IMR-90 (cell line): ENCODE data around the gene LAMA5. TPM values are rescaled to one million over a fixed set of nuclear protein-coding genes. Genes with fewer than 3 reads are reported as not detected.
A peak's percentile ranks its signal among the peaks of the same experiment; 100 is the strongest.

Source experiments
- ATAC-seq: fragments of 200-7000 bp; cut with Tn5 transposase; 2 replicates; pipeline ENCODE4 v1.9.1; 2020; ENCODE audit warnings: low read depth, mild to moderate bottlenecking, moderate library complexity
- BruUV-seq: library from RNA; stranded (reverse); fragments of 400-500 nt; replicated peaks from 2 replicates; lab custom pipeline; 2021; lab: Mats Ljungman, UMichigan
- CTCF ChIA-PET: fragments of 300-600 bp; formaldehyde crosslinking; extraction: SDS; loops from one replicate; lab custom pipeline; 2021; ENCODE audit warnings: antibody characterized with exemption; lab: Yijun Ruan, JAX
- POLR2A ChIA-PET: fragments of 300-600 bp; sonication (Branson Sonifier 250); formaldehyde crosslinking; loops from one replicate; lab custom pipeline; 2022; ENCODE audit warnings: antibody characterized with exemption; ENCODE audit not compliant: unreplicated experiment; lab: Charles Lee
- DNase-seq: peaks from one replicate; pipeline ENCODE4 v3.0.0; 2013
- H2AFZ ChIP-seq: replicated peaks from 2 replicates; pipeline ENCODE3; 2013; ENCODE audit warnings: low read length, mild to moderate bottlenecking; ENCODE audit not compliant: poor library complexity
- H2AK5ac ChIP-seq: 2 replicates; pipeline ENCODE4 v1.6.1; 2013; ENCODE audit warnings: low read depth, low read length, inconsistent platforms
- H2AK9ac ChIP-seq: replicated peaks from 2 replicates; pipeline ENCODE3; 2013; ENCODE audit warnings: mild to moderate bottlenecking, low read depth, low read length, moderate library complexity; ENCODE audit not compliant: poor library complexity
- H2BK120ac ChIP-seq: 2 replicates; pipeline ENCODE4 v1.6.1; 2013; ENCODE audit warnings: low read depth, low read length, inconsistent platforms
- H2BK15ac ChIP-seq: 3 replicates; pipeline ENCODE4 v1.6.1; 2013; ENCODE audit warnings: low read depth, low read length, inconsistent platforms
- H2BK20ac ChIP-seq: 2 replicates; pipeline ENCODE4 v1.6.1; 2013; ENCODE audit warnings: low read depth, mild to moderate bottlenecking, inconsistent platforms, low read length, moderate library complexity
- H2BK5ac ChIP-seq: 2 replicates; pipeline ENCODE4 v1.6.1; 2013; ENCODE audit warnings: mild to moderate bottlenecking, low read depth, low read length, inconsistent platforms; ENCODE audit not compliant: poor library complexity, severe bottlenecking
- H3K14ac ChIP-seq: replicated peaks from 2 replicates; pipeline ENCODE4 v1.6.1; 2013; ENCODE audit warnings: low read depth, low read length, inconsistent platforms
- H3K18ac ChIP-seq: 2 replicates; pipeline ENCODE4 v1.6.1; 2013; ENCODE audit warnings: low read depth, low read length, control low read depth
- H3K23ac ChIP-seq: 2 replicates; pipeline ENCODE4 v1.6.1; 2013; ENCODE audit warnings: low read depth, low read length, inconsistent platforms
- H3K27ac ChIP-seq: 2 replicates; pipeline ENCODE4 v1.5.1; 2013; ENCODE audit warnings: mild to moderate bottlenecking, control low read depth, low read length; ENCODE audit not compliant: insufficient read depth
- H3K27me3 ChIP-seq: 2 replicates; pipeline ENCODE4 v1.6.1; 2013; ENCODE audit warnings: low read length; ENCODE audit not compliant: control insufficient read depth, insufficient read depth
- H3K36me3 ChIP-seq: 2 replicates; pipeline ENCODE4 v1.6.1; 2013; ENCODE audit warnings: low read length, mixed read lengths; ENCODE audit not compliant: control insufficient read depth, insufficient read depth
- H3K4ac ChIP-seq: 2 replicates; pipeline ENCODE4 v1.6.1; 2013; ENCODE audit warnings: low read depth, low read length, inconsistent platforms
- H3K4me1 ChIP-seq: 2 replicates; pipeline ENCODE4 v1.6.1; 2013; ENCODE audit warnings: low read length, mixed read lengths; ENCODE audit not compliant: control insufficient read depth, insufficient read depth
- H3K4me2 ChIP-seq: 2 replicates; pipeline ENCODE4 v1.6.1; 2013; ENCODE audit warnings: low read depth, mild to moderate bottlenecking, control low read depth, low read length, moderate library complexity
- H3K4me3 ChIP-seq: 2 replicates; pipeline ENCODE4 v1.5.1; 2013; ENCODE audit warnings: low read depth, mild to moderate bottlenecking, control low read depth, low read length, moderate library complexity; ENCODE audit not compliant: insufficient read depth
- H3K56ac ChIP-seq: 2 replicates; pipeline ENCODE4 v1.6.1; 2013; ENCODE audit warnings: low read length, inconsistent platforms; ENCODE audit not compliant: insufficient read depth; ENCODE audit errors: extremely low read depth
- H3K79me1 ChIP-seq, 2 experiments: 2 replicates each; pipeline ENCODE4 v1.6.1; 2013; ENCODE audit warnings: low read length in 2 of 2, inconsistent platforms in 1 of 2, low read depth in 1 of 2
- H3K9ac ChIP-seq: 2 replicates; pipeline ENCODE4 v1.6.1; 2013; ENCODE audit warnings: low read depth, low read length, control low read depth
- H3K9me1 ChIP-seq: 2 replicates; pipeline ENCODE4 v1.6.1; 2013; ENCODE audit warnings: low read length, inconsistent platforms; ENCODE audit not compliant: insufficient read depth
- H3K9me3 ChIP-seq: 2 replicates; pipeline ENCODE4 v1.6.1; 2013; ENCODE audit warnings: low read length; ENCODE audit not compliant: control insufficient read depth, insufficient read depth
- H4K20me1 ChIP-seq: 2 replicates; pipeline ENCODE4 v1.6.1; 2013; ENCODE audit warnings: low read length, inconsistent platforms; ENCODE audit not compliant: insufficient read depth
- H4K5ac ChIP-seq: 2 replicates; pipeline ENCODE4 v1.6.1; 2013; ENCODE audit warnings: mild to moderate bottlenecking, low read depth, low read length, control low read depth
- H4K8ac ChIP-seq, 2 experiments: 2 replicates each; pipeline ENCODE4 v1.6.1; 2013; ENCODE audit warnings: low read depth in 2 of 2, low read length in 2 of 2, control low read depth in 1 of 2, inconsistent platforms in 1 of 2
- H4K91ac ChIP-seq: 2 replicates; pipeline ENCODE4 v1.6.1; 2013; ENCODE audit warnings: low read depth, low read length, inconsistent platforms; ENCODE audit not compliant: insufficient read depth
- BHLHE40 ChIP-seq: fragments of 150-350 bp; IDR thresholded peaks from 2 replicates; pipeline ENCODE4 v1.6.1; 2016; ENCODE audit warnings: mild to moderate bottlenecking, low read depth, low read length
- CEBPB ChIP-seq: IDR thresholded peaks from 2 replicates; pipeline ENCODE4 v1.6.1; 2012; ENCODE audit warnings: low read depth, low read length, improper control_type of control experiment
- CHD1 ChIP-seq: IDR thresholded peaks from 2 replicates; pipeline ENCODE4 v1.6.1; 2012; ENCODE audit warnings: low read depth, low read length, improper control_type of control experiment
- CTCF ChIP-seq: conservative IDR thresholded peaks from 2 replicates; pipeline ENCODE4 v1.5.1; 2012; ENCODE audit warnings: mild to moderate bottlenecking, low read depth, low read length, improper control_type of control experiment
- FOS ChIP-seq: fragments of 150-350 bp; IDR thresholded peaks from 2 replicates; pipeline ENCODE4 v1.6.1; 2016; ENCODE audit warnings: low read depth, low read length
- MAFK ChIP-seq: IDR thresholded peaks from 2 replicates; pipeline ENCODE4 v1.6.1; 2012; ENCODE audit warnings: low read depth, low read length, improper control_type of control experiment
- MAZ ChIP-seq: IDR thresholded peaks from 2 replicates; pipeline ENCODE4 v1.6.1; 2012; ENCODE audit warnings: low read depth, mild to moderate bottlenecking, low read length, improper control_type of control experiment, moderate library complexity, borderline replicate concordance
- MXI1 ChIP-seq: IDR thresholded peaks from 2 replicates; pipeline ENCODE4 v1.6.1; 2012; ENCODE audit warnings: low read depth, mild to moderate bottlenecking, low read length, moderate library complexity, borderline replicate concordance
- NFE2L2 ChIP-seq: fragments of 150-350 bp; IDR thresholded peaks from 2 replicates; pipeline ENCODE4 v1.6.1; 2016; ENCODE audit warnings: low read depth, mild to moderate bottlenecking, low read length
- POLR2A ChIP-seq: IDR thresholded peaks from 2 replicates; pipeline ENCODE4 v1.6.1; 2012; ENCODE audit warnings: mild to moderate bottlenecking, low read depth, low read length
- RAD21 ChIP-seq: IDR thresholded peaks from 2 replicates; pipeline ENCODE4 v1.6.1; 2012; ENCODE audit warnings: low read length, improper control_type of control experiment
- RCOR1 ChIP-seq: IDR thresholded peaks from 2 replicates; pipeline ENCODE4 v1.6.1; 2012; ENCODE audit warnings: mild to moderate bottlenecking, low read length, improper control_type of control experiment; ENCODE audit not compliant: insufficient replicate concordance
- RFX5 ChIP-seq: IDR thresholded peaks from 2 replicates; pipeline ENCODE4 v1.8.0; 2012; ENCODE audit warnings: low read depth, mild to moderate bottlenecking, low read length, moderate library complexity
- SMC3 ChIP-seq: fragments of 150-350 bp; IDR thresholded peaks from 2 replicates; pipeline ENCODE4 v1.6.1; 2016; ENCODE audit warnings: low read depth, mild to moderate bottlenecking, antibody characterized with exemption, low read length, moderate library complexity
- USF2 ChIP-seq: fragments of 150-350 bp; IDR thresholded peaks from 2 replicates; pipeline ENCODE4 v1.6.1; 2017; ENCODE audit warnings: mild to moderate bottlenecking, antibody characterized with exemption, low read length, low read depth
- WGBS, 2 experiments: methylation state at CpG; one replicate each; pipeline versions ENCODE4 v1.1.5 to v1.1.7; 2013; ENCODE audit warnings: missing lambda C conversion rate in 2 of 2; ENCODE audit not compliant: insufficient read length in 1 of 2; ENCODE audit errors: extremely low coverage in 2 of 2; 5-methylcytosine and 5-hydroxymethylcytosine counted together
- dilution Hi-C: fragments of 300-500 bp; cut with HindIII; formaldehyde crosslinking; loops from one replicate; pipeline ENCODE4 v1.14.3; 2018; ENCODE audit warnings: low sequenced_read_pairs; ENCODE audit not compliant: unreplicated experiment
- in situ Hi-C: fragments of 300-500 bp; cut with MboI; formaldehyde crosslinking; loops from 3 replicates; pipeline ENCODE4 v1.14.3; 2019; ENCODE audit warnings: low sequenced_read_pairs, inconsistent platforms, mixed read lengths
- intact Hi-C: fragments of 100-400 bp; cut with micrococcal nuclease; formaldehyde crosslinking; loops from 2 replicates; pipeline ENCODE4 v1.10.0; 2022
- polyA plus RNA-seq, 3 experiments: library from polyadenylated mRNA; depleted of rRNA; stranded (reverse); fragments of >200 nt; gene quantifications; 2 replicates each; pipeline ENCODE4 v1.2.3, GENCODE V29; 2012; ENCODE audit warnings: low replicate concordance in 1 of 3
- total RNA-seq: library from RNA; depleted of rRNA; stranded (reverse); fragments of >200 nt; gene quantifications from 2 replicates; pipeline ENCODE4 v1.2.3, GENCODE V29; 2012
- TF ChIP-seq, protein P1 (sequence below): fragments of 150-350 bp; IDR thresholded peaks from 2 replicates; pipeline ENCODE4 v1.6.1; 2016; ENCODE audit warnings: low read depth, mild to moderate bottlenecking, low read length, moderate library complexity, borderline replicate concordance

Gene LAMA5
- total and polyA plus RNA-seq, 2 of the 4 experiments (the other 2 are of a cell fraction): 0.90 to 7.3 TPM

DNA sequence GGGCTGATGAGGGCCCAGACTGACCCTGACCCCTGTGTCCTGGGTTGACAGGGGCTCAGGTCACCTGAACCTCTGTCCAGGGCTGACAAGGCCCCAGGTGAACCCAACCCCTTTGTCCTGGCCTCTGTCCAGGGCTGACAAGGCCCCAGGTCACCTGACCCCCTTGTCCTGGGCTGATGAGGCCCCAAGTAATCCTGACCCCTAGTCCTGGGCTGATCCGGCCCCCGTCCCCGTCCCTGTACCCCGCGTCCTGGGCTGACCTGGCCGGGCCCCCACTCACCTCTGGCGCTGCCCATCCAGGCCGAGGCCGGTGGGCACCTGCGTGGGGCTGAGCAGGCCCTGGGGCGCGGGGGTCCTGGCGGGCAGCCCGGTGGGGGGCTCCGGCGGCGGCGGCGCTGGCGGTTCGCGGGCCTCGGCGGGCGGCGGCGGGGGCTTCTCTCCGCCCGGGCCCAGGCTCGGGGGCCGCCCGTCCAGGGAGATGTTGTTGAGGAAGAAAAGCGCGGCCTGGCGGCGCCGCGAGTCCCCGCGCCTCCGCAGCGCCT is 39.6 kb upstream of the LAMA5 start:
- peak overlapping the region; percentile 54 for H3K4me3 ChIP-seq
- no peak for DNase-seq
- no peak overlapping the region for H2BK5ac ChIP-seq
- H3K27ac ChIP-seq: peak overlapping the region; percentile 27; the same call in 1 of the 2 replicates
- ChIA-PET CTCF (no interaction called here), POLR2A (no interaction called here)
- H3K14ac ChIP-seq: no peak overlapping the region
- H3K4ac ChIP-seq: no peak overlapping the region
- no peaks in the 10 kb centered on the region; the same call in 1 of the 2 replicates for H3K36me3 ChIP-seq
- TF ChIP-seq BHLHE40 (no peak), FOS (no peak), MAZ (no peak), MXI1 (no peak), USF2 (no peak), SMC3 (no peak), CTCF (no peak), CHD1 (no peak), MAFK (no peak), POLR2A (no peak), RAD21 (no peak), NFE2L2 (no peak), RCOR1 (no peak), RFX5 (no peak), CEBPB (no peak)
- TF ChIP-seq, protein P1, sequence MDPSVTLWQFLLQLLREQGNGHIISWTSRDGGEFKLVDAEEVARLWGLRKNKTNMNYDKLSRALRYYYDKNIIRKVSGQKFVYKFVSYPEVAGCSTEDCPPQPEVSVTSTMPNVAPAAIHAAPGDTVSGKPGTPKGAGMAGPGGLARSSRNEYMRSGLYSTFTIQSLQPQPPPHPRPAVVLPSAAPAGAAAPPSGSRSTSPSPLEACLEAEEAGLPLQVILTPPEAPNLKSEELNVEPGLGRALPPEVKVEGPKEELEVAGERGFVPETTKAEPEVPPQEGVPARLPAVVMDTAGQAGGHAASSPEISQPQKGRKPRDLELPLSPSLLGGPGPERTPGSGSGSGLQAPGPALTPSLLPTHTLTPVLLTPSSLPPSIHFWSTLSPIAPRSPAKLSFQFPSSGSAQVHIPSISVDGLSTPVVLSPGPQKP: no peak
- H3K4me1 ChIP-seq: peaks cover 6% of the 10 kb centered on the region; the same call in 1 of the 2 replicates
- H3K9ac ChIP-seq: peak overlapping the region; percentile 64
- in situ Hi-C loops (no loop called here), dilution Hi-C loops (no loop called here), intact Hi-C loops (no loop called here)
- peaks cover 8% of the 10 kb centered on the region; the same call in 1 of the 2 replicates for H3K27me3 ChIP-seq
- H3K56ac ChIP-seq: no peak overlapping the region
- 1% methylated on average over 13 of the region's 42 CpGs; no CpG with 5 or more reads in 1 of the 2 experiments for WGBS, 2 experiments
- H3K9me1 ChIP-seq: no peaks in the 10 kb centered on the region
- no peak overlapping the region for H3K18ac ChIP-seq
- H4K20me1 ChIP-seq: no peaks in the 10 kb centered on the region; the same call in 1 of the 2 replicates
- H2AFZ ChIP-seq: peak overlapping the region; percentile 78
- H2AK9ac ChIP-seq: peak overlapping the region; percentile 77
- no peak overlapping the region for H4K91ac ChIP-seq
- peak overlapping the region; percentile 95 for H3K4me2 ChIP-seq
- no peak overlapping the region for H2BK15ac ChIP-seq
- no peak overlapping the region for H2BK120ac ChIP-seq
- BruUV-seq: no TSS peak
- H2BK20ac ChIP-seq: no peak overlapping the region
- ATAC-seq: peak; percentile 1
- H4K5ac ChIP-seq: no peak overlapping the region
- no peak overlapping the region for H3K23ac ChIP-seq
- H3K9me3 ChIP-seq: no peaks in the 10 kb centered on the region
- H2AK5ac ChIP-seq: peak overlapping the region; percentile 39; the same call in 1 of the 2 replicates
- H4K8ac ChIP-seq: no peak overlapping the region; a peak in 1 of 4 replicates
- H3K79me1 ChIP-seq: peaks cover 10 to 17% of the 10 kb centered on the region in 2 experiments; a peak in 1 of 4 replicates
